HepG2 (cell line): ENCODE measurements around the gene MRE11. TPM values are rescaled to one million over a fixed set of nuclear protein-coding genes. Genes with fewer than 3 reads are reported as not detected.

ENCODE experiments used
- ATAC-seq: fragments of 200-7000 bp; cut with Tn5 transposase; 3 replicates; pipeline ENCODE4 v1.9.1; 2020; ENCODE audit warnings: mild to moderate bottlenecking, moderate library complexity
- BruUV-seq: library from RNA; stranded (reverse); fragments of 400-500 nt; replicated peaks from 2 replicates; lab custom pipeline; 2021; lab: Mats Ljungman, UMichigan
- CTCF ChIA-PET: fragments of 300-600 bp; formaldehyde crosslinking; extraction: SDS; loops from one replicate; lab custom pipeline; 2021; ENCODE audit warnings: low total read pairs, inconsistent platforms, low intra/inter-chr PET ratio; lab: Yijun Ruan, JAX
- POLR2A ChIA-PET: fragments of 350-600 bp; sonication (Branson Sonifier 250); formaldehyde crosslinking; loops from one replicate; lab custom pipeline; 2020; ENCODE audit warnings: antibody characterized with exemption, inconsistent platforms; lab: Yijun Ruan, JAX
- DNase-seq: peaks from one replicate; pipeline ENCODE4 v3.0.0-alpha.2; 2015; ENCODE audit warnings: low spot score
- FAIRE-seq: peaks from 3 replicates; lab custom pipeline; 2011; peaks lifted over from hg19 to GRCh38; lab: Jason Lieb, UNC
- H2AFZ ChIP-seq: one replicate; pipeline ENCODE4 v1.6.1; 2011; ENCODE audit warnings: low read length, inconsistent platforms
- H3K27ac ChIP-seq: fragments of 300-600 bp; 3 replicates; pipeline ENCODE4 v1.8.0; 2011; ENCODE audit warnings: mixed run types, mild to moderate bottlenecking, mixed read lengths, low read length, inconsistent platforms; ENCODE audit not compliant: insufficient read depth; ENCODE audit errors: extremely low read length
- H3K27me3 ChIP-seq, 2 experiments: fragments of 200-600 bp in 1 of 2; 2 replicates in 1 of 2; 3 replicates in 1 of 2; pipeline versions ENCODE4 v1.6.0 to v1.8.0; 2011; ENCODE audit warnings: low read length in 2 of 2, mild to moderate bottlenecking in 2 of 2, moderate library complexity in 2 of 2, inconsistent platforms in 1 of 2; ENCODE audit not compliant: insufficient read depth in 2 of 2, control insufficient read depth in 1 of 2
- H3K36me3 ChIP-seq, 2 experiments: fragments of 200-600 bp in 1 of 2; replicated peaks in 1 of 2; 2 replicates in 1 of 2; 3 replicates in 1 of 2; pipeline versions ENCODE4 v1.5.1 to v1.8.0; 2011; ENCODE audit warnings: low read length in 2 of 2, inconsistent platforms in 1 of 2; ENCODE audit not compliant: insufficient read depth in 2 of 2, control insufficient read depth in 1 of 2
- H3K4me1 ChIP-seq: 2 replicates; pipeline ENCODE4 v1.5.1; 2012; ENCODE audit warnings: low read length, inconsistent platforms; ENCODE audit not compliant: insufficient read depth
- H3K4me2 ChIP-seq: 2 replicates; pipeline ENCODE4 v1.6.0; 2011; ENCODE audit warnings: low read depth, low read length, inconsistent platforms
- H3K4me3 ChIP-seq, 3 experiments: fragments of 200-600 bp in 1 of 3; sonication (generic), shearing (Covaris generic) in 1 of 3; replicated peaks in 1 of 3; 2 replicates each; pipeline ENCODE4 v1.5.1; 2011 to 2016; ENCODE audit warnings: low read length in 3 of 3, inconsistent platforms in 2 of 3, low read depth in 2 of 3, mild to moderate bottlenecking in 2 of 3, control low read depth in 1 of 3, mixed read lengths in 1 of 3; ENCODE audit not compliant: insufficient read depth in 1 of 3
- H3K79me2 ChIP-seq: one replicate; pipeline ENCODE4 v1.6.1; 2011; ENCODE audit warnings: low read length, inconsistent platforms; ENCODE audit not compliant: insufficient read depth
- H3K9ac ChIP-seq: 2 replicates; pipeline ENCODE4 v1.6.0; 2011; ENCODE audit warnings: mild to moderate bottlenecking, low read depth, low read length, inconsistent platforms; ENCODE audit not compliant: insufficient read depth
- H3K9me3 ChIP-seq: 2 replicates; pipeline ENCODE4 v1.5.1; 2012; ENCODE audit warnings: mild to moderate bottlenecking, low read length
- H4K20me1 ChIP-seq: 2 replicates; pipeline ENCODE4 v1.6.0; 2011; ENCODE audit warnings: inconsistent platforms, mild to moderate bottlenecking, low read length, moderate library complexity; ENCODE audit not compliant: insufficient read depth
- CBX2 ChIP-seq, 2 experiments: fragments of 200-600 bp in 1 of 2; sonication (generic); formaldehyde crosslinking in 1 of 2; IDR thresholded peaks; 2 replicates each; pipeline versions ENCODE4 v1.7.0 to v1.8.1; 2018 to 2022; ENCODE audit warnings: low read depth in 2 of 2, low read length in 1 of 2, mild to moderate bottlenecking in 1 of 2, missing genetic modification reagents in 1 of 2
- EHMT2 ChIP-seq: fragments of 200-600 bp; sonication (generic); IDR thresholded peaks from 2 replicates; pipeline ENCODE4 v1.7.0; 2017; ENCODE audit warnings: antibody characterized with exemption, low read depth, low read length, borderline replicate concordance
- RBAK ChIP-seq: sonication (generic); formaldehyde crosslinking; IDR thresholded peaks from 2 replicates; pipeline ENCODE4 v1.5.1; 2020; ENCODE audit warnings: mild to moderate bottlenecking, missing genetic modification reagents
- SALL2 ChIP-seq: sonication (generic); formaldehyde crosslinking; IDR thresholded peaks from 2 replicates; pipeline ENCODE4 v1.8.1; 2023; ENCODE audit warnings: mild to moderate bottlenecking, missing genetic modification reagents, inconsistent platforms
- ZNF33A ChIP-seq: sonication (generic); formaldehyde crosslinking; IDR thresholded peaks from 2 replicates; pipeline ENCODE4 v1.5.1; 2020; ENCODE audit warnings: missing genetic modification reagents, mild to moderate bottlenecking, moderate library complexity, borderline replicate concordance
- WGBS: methylation state at CpG from one replicate; pipeline ENCODE4 v1.1.6; 2017; ENCODE audit warnings: low lambda C conversion rate; 5-methylcytosine and 5-hydroxymethylcytosine counted together
- in situ Hi-C: cut with HindIII; loops from 2 replicates; pipeline ENCODE4 v1.10.0; 2017; ENCODE audit warnings: low pct_unique_long_range_greater_than_20kb; ENCODE audit not compliant: extremely low pct_ligation_motif_present
- intact Hi-C: fragments of 100-400 bp; cut with micrococcal nuclease; formaldehyde crosslinking; loops from one replicate; pipeline ENCODE4 v1.10.0; 2022; ENCODE audit not compliant: unreplicated experiment
- polyA plus RNA-seq, 8 experiments: library from polyadenylated mRNA; depleted of rRNA in 3 of 8; stranded (reverse) in 7 of 8; unstranded in 1 of 8; fragments of >200 nt; fragmentation: Illumina TruSeq in 4 of 8; extraction: Trizol in 4 of 8; gene quantifications; 2 replicates each; pipeline versions ENCODE4 v1.2.1 to v1.2.3, GENCODE V29; 2011 to 2016; ENCODE audit warnings: low read depth in 4 of 8, missing spikeins in 1 of 8, mixed read lengths in 1 of 8; ENCODE audit not compliant: insufficient read depth in 1 of 8
- total RNA-seq, 5 experiments: library from RNA; depleted of rRNA; stranded (reverse); fragments of >200 nt; fragmentation: Illumina TruSeq; extraction: Trizol; gene quantifications; 2 replicates each; pipeline ENCODE4 v1.2.3, GENCODE V29; 2016; ENCODE audit warnings: low read depth in 1 of 5
- TF ChIP-seq, protein P1 (sequence below): sonication (generic); formaldehyde crosslinking; IDR thresholded peaks from 2 replicates; pipeline ENCODE4 v1.9.0; 2022; ENCODE audit warnings: low read depth, missing genetic modification reagents

MRE11 gene
- total and polyA plus RNA-seq, 2 of the 13 experiments (the other 11 are each of a cell fraction or from before 2014, with no cell fraction given): 7.2 to 37.3 TPM

DNA sequence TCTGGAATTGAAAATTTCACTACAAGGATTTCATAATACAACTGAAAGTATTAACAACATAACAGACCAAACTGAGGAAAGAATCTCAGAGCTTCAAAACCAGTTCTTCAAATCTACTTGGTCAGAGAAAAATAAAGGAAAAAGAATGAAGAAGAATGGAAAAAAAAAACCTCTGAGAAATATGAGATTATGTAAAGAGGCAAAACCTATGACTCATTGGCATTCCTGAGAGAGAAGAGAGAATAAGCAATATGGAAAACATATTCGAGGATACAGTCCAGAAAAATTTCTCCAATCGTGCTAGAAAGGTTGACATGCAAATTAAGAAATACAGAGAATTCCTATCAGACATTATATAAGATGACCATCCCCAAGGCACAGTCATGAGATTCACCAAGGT is 69.0 kb downstream of the MRE11 start:
- POLR2A ChIA-PET: no interaction called here
- DNase-seq: no peak
- intact Hi-C loops (no loop called here), in situ Hi-C loops (loop anchor here (25.0 kb wide), 1 partner anchor 237 kb away; no protein-coding TSS in a partner anchor)
- TF ChIP-seq CBX2 (IDR thresholded peaks at IDR 0.05; ENCODE audit: low read depth, low read length) (no peak), CBX2 (CRISPR knock-in tag; IDR thresholded peaks at IDR 0.05; ENCODE audit: low read depth) (no peak), EHMT2 (no peak), SALL2 (CRISPR knock-in tag) (no peak), ZNF33A (no peak), RBAK (CRISPR knock-in tag) (no peak)
- TF ChIP-seq, protein P1, sequence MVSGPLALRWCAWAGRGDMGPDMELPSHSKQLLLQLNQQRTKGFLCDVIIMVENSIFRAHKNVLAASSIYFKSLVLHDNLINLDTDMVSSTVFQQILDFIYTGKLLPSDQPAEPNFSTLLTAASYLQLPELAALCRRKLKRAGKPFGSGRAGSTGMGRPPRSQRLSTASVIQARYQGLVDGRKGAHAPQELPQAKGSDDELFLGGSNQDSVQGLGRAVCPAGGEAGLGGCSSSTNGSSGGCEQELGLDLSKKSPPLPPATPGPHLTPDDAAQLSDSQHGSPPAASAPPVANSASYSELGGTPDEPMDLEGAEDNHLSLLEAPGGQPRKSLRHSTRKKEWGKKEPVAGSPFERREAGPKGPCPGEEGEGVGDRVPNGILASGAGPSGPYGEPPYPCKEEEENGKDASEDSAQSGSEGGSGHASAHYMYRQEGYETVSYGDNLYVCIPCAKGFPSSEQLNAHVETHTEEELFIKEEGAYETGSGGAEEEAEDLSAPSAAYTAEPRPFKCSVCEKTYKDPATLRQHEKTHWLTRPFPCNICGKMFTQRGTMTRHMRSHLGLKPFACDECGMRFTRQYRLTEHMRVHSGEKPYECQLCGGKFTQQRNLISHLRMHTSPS (CRISPR knock-in tag): no peak
- no peak overlapping the region for H2AFZ ChIP-seq
- H3K27ac ChIP-seq: no peak overlapping the region
- H3K9ac ChIP-seq: no peak overlapping the region
- WGBS: 96% methylated on average over 2 of the region's 2 CpGs
- no peaks in the 10 kb centered on the region for H3K9me3 ChIP-seq
- CTCF ChIA-PET: no interaction called here
- H3K4me1 ChIP-seq: no peaks in the 10 kb centered on the region
- H3K36me3 ChIP-seq: peaks cover 5 to 27% of the 10 kb centered on the region in 2 experiments; a peak in 4 of 5 replicates
- FAIRE-seq: no peak
- no peak overlapping the region for H3K4me3 ChIP-seq
- no peak for ATAC-seq
- H3K79me2 ChIP-seq: no peaks in the 10 kb centered on the region
- no TSS peak for BruUV-seq
- no peak overlapping the region for H3K4me2 ChIP-seq
- H3K27me3 ChIP-seq: no peaks in the 10 kb centered on the region
- no peaks in the 10 kb centered on the region for H4K20me1 ChIP-seq

DNA sequence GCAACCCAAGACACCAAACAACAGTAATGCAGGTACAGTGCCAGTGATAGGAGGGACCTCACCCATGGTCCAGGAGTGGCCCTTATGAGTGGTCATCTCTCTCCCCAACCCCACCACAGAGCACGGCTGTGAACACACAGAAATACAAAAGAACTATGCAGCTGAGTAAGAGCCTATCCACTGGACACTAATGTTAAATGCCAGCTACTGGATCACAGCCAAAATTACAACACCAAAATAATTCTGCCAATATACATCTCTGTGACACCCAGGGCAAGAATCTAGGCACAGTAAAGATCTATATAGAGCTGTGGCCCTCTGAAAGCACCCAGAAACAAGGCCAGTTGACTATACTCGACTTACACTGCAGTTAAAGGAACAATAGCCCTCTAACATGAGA is 69.6 kb downstream of the MRE11 start:
- Histone ChIP-seq H3K27me3 (no peaks in the 10 kb centered on the region), H4K20me1 (no peaks in the 10 kb centered on the region), H3K4me1 (no peaks in the 10 kb centered on the region), H3K9ac (no peak overlapping the region), H3K4me3 (no peak overlapping the region), H3K4me2 (no peak overlapping the region), H3K27ac (no peak overlapping the region), H3K36me3 (peaks cover 5 to 22% of the 10 kb centered on the region in 2 experiments; a peak in 4 of 5 replicates), H3K9me3 (no peaks in the 10 kb centered on the region), H2AFZ (no peak overlapping the region), H3K79me2 (no peaks in the 10 kb centered on the region)
- FAIRE-seq: no peak
- ChIA-PET POLR2A (no interaction called here), CTCF (no interaction called here)
- BruUV-seq: no TSS peak
- no peak for ATAC-seq
- in situ Hi-C loops (loop anchor here (25.0 kb wide), 1 partner anchor 237 kb away; no protein-coding TSS in a partner anchor), intact Hi-C loops (no loop called here)
- no peak for DNase-seq
- whole genome bisulfite sequencing: 82% methylated on average over 1 of the region's 2 CpGs
